ENCODE results near the gene CARHSP1.

Gene CARHSP1

DNA sequence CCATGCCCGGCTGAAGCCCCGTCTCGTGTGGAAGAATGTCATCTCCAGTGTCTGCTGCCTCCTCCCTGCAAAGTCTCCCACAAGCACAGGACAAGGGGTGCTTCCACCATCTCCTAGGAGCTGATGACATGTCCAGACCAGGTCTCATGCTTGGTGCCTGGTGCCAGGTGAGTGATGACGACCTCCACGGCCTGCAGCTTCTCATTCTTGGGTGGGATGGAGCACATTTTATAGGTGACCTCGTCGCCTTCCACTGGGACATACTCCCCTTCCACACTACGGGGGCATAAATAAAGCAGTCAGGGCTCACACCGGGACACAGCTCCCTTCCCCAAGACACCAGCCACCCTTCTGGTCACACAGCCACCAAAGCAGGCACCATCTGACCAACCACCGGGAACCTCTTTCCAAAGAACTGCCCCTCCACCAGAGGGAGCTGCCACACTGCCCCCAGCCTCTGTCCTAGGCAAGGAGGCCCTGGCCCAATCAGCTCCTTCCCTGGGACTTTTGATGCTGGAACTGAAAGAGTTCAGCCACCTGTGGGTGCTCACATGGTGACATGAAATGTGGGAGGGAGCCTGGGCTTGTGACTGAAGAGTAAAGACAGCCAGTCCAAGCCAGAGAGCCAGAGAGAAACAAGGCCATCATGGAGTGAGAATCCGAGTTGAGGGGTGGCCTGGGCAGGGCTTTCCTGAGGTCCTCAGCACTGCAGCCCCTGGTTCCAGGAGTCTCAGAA, 13.6 kb downstream of the CARHSP1 start:
- Histone ChIP-seq H3K27me3 (ENCODE audit: insufficient read depth, poor library complexity, severe bottlenecking) (no peaks in the 10 kb centered on the region), H3K27ac (replicated peaks) (no peak overlapping the region), H3K4me3 (replicated peaks; ENCODE audit: insufficient read depth, low read length) (no peak overlapping the region)
- no peak for TF ChIP-seq GABPA (IDR thresholded peaks at IDR 0.05; ENCODE audit: low read depth)
- TF ChIP-seq, protein P1, sequence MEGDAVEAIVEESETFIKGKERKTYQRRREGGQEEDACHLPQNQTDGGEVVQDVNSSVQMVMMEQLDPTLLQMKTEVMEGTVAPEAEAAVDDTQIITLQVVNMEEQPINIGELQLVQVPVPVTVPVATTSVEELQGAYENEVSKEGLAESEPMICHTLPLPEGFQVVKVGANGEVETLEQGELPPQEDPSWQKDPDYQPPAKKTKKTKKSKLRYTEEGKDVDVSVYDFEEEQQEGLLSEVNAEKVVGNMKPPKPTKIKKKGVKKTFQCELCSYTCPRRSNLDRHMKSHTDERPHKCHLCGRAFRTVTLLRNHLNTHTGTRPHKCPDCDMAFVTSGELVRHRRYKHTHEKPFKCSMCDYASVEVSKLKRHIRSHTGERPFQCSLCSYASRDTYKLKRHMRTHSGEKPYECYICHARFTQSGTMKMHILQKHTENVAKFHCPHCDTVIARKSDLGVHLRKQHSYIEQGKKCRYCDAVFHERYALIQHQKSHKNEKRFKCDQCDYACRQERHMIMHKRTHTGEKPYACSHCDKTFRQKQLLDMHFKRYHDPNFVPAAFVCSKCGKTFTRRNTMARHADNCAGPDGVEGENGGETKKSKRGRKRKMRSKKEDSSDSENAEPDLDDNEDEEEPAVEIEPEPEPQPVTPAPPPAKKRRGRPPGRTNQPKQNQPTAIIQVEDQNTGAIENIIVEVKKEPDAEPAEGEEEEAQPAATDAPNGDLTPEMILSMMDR (IDR thresholded peaks at IDR 0.05; ENCODE audit: insufficient read depth, low read length), result no peak
- no peak for TF ChIP-seq SPI1 (IDR thresholded peaks at IDR 0.05; ENCODE audit: borderline replicate concordance, low read depth)
- peak; percentile 33; the same call in 1 of the 2 replicates for TF ChIP-seq POLR2AphosphoS5 (IDR thresholded peaks at IDR 0.05; ENCODE audit: low read depth)
- TF ChIP-seq, protein P2, sequence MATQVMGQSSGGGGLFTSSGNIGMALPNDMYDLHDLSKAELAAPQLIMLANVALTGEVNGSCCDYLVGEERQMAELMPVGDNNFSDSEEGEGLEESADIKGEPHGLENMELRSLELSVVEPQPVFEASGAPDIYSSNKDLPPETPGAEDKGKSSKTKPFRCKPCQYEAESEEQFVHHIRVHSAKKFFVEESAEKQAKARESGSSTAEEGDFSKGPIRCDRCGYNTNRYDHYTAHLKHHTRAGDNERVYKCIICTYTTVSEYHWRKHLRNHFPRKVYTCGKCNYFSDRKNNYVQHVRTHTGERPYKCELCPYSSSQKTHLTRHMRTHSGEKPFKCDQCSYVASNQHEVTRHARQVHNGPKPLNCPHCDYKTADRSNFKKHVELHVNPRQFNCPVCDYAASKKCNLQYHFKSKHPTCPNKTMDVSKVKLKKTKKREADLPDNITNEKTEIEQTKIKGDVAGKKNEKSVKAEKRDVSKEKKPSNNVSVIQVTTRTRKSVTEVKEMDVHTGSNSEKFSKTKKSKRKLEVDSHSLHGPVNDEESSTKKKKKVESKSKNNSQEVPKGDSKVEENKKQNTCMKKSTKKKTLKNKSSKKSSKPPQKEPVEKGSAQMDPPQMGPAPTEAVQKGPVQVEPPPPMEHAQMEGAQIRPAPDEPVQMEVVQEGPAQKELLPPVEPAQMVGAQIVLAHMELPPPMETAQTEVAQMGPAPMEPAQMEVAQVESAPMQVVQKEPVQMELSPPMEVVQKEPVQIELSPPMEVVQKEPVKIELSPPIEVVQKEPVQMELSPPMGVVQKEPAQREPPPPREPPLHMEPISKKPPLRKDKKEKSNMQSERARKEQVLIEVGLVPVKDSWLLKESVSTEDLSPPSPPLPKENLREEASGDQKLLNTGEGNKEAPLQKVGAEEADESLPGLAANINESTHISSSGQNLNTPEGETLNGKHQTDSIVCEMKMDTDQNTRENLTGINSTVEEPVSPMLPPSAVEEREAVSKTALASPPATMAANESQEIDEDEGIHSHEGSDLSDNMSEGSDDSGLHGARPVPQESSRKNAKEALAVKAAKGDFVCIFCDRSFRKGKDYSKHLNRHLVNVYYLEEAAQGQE (IDR thresholded peaks at IDR 0.05; ENCODE audit: insufficient replicate concordance, low read depth), result no peak
- no peak for DNase-seq (ENCODE audit: low read depth in 1 of 2, low spot score in 1 of 2)

DNA sequence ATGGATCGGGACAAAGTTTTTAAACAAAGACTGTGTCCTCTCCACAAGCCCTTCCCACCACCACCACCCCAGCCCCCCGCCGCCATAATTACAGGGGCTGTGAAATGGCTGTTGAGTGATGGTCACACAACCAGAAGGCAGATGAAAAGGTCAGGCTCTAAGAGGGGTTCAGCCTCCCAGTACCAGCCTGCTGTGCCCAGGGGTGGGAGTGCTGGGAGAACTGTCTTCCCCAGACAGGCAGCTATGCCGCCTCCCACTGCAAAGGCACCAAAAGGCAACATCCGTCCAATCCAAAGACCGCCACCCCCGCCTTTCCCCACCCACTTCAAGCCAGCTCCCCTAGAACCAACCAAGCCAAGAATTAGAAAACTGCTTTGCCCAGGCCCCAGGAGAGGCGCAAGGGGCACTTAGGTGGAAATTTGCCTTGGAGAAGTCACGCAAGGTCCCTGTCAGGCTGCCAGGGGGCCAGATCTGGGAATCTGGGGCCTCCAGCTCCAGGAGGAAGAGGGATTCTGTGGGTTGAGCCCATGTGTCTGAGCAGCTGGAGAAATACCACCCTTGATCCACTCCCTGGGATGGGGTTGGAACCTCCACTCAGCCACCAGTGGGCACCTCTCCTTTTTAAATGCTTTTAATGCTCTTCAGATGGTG, 14.4 kb downstream of the CARHSP1 start:
- TF ChIP-seq, protein P2 (IDR thresholded peaks at IDR 0.05; ENCODE audit: insufficient replicate concordance, low read depth), result no peak
- TF ChIP-seq GABPA (IDR thresholded peaks at IDR 0.05; ENCODE audit: low read depth), result no peak
- TF ChIP-seq SPI1 (IDR thresholded peaks at IDR 0.05; ENCODE audit: borderline replicate concordance, low read depth), result no peak
- TF ChIP-seq POLR2AphosphoS5 (IDR thresholded peaks at IDR 0.05; ENCODE audit: low read depth), result no peak
- TF ChIP-seq, protein P1 (IDR thresholded peaks at IDR 0.05; ENCODE audit: insufficient read depth, low read length), result no peak
- Histone ChIP-seq H3K4me3 (replicated peaks; ENCODE audit: insufficient read depth, low read length) (no peak overlapping the region), H3K27me3 (ENCODE audit: insufficient read depth, poor library complexity, severe bottlenecking) (no peaks in the 10 kb centered on the region), H3K27ac (replicated peaks) (no peak overlapping the region)
- no peak for DNase-seq (ENCODE audit: low read depth in 1 of 2, low spot score in 1 of 2)

DNA sequence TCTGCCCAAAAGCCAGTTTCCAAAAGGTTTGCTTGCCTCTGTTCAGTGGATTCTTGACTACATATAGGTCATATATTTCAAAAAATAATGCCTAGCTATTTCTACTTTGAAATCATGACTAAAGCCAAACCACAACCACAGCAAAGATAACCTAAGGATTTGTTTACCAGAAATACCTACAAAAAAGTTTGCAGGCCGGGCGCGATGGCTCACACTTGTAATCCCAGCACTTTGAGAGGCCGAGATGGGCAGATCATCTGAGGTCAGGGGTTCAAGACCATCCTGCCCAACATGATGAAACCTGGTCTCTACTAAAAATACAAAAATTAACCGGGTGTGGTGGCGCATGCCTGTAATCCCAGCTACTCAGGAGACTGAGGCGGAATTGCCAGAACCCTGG, 15.2 kb downstream of the CARHSP1 start:
- Histone ChIP-seq H3K27ac (replicated peaks) (no peak overlapping the region), H3K4me3 (replicated peaks; ENCODE audit: insufficient read depth, low read length) (no peak overlapping the region), H3K27me3 (ENCODE audit: insufficient read depth, poor library complexity, severe bottlenecking) (no peaks in the 10 kb centered on the region)
- DNase-seq (ENCODE audit: low read depth in 1 of 2, low spot score in 1 of 2), result no peak
- TF ChIP-seq, protein P2 (IDR thresholded peaks at IDR 0.05; ENCODE audit: insufficient replicate concordance, low read depth), result no peak
- TF ChIP-seq, protein P1 (IDR thresholded peaks at IDR 0.05; ENCODE audit: insufficient read depth, low read length), result no peak
- TF ChIP-seq SPI1 (IDR thresholded peaks at IDR 0.05; ENCODE audit: borderline replicate concordance, low read depth) (no peak), GABPA (IDR thresholded peaks at IDR 0.05; ENCODE audit: low read depth) (no peak), POLR2AphosphoS5 (IDR thresholded peaks at IDR 0.05; ENCODE audit: low read depth) (no peak)

Data from HL-60 (cell line).